Measurements from ENCODE around the gene CLP1. TPM values are rescaled to one million over a fixed set of nuclear protein-coding genes. Genes with fewer than 3 reads are reported as not detected.

CLP1 gene
- polyA plus RNA-seq, 3 donors: 7.6 to 17.9 (median 12.9) TPM

GRCh38 chr11:57614234-57614772 is 43.3 kb upstream of the CLP1 start:
- Histone ChIP-seq H3K27ac (ENCODE audit: low read depth in 1 of 2, low read length in 2 of 2) (no peak overlapping the region), H4K20me1 (ENCODE audit: insufficient read depth, low read length) (no peaks in the 10 kb centered on the region), H3K4me1 (ENCODE audit: control insufficient read depth in 1 of 2, insufficient read depth in 2 of 2, low read length in 2 of 2) (no peaks in the 10 kb centered on the region), H3K27me3 (ENCODE audit: control insufficient read depth in 2 of 2, insufficient read depth in 2 of 2, low read length in 2 of 2) (no peaks in the 10 kb centered on the region), H3K9me3 (replicated peaks in 1 of 2; ENCODE audit: control insufficient read depth in 1 of 2, insufficient read depth in 1 of 2, low read length in 2 of 2) (peaks cover 2 to 3% of the 10 kb centered on the region in 2 donors), H3K79me2 (ENCODE audit: insufficient read depth, low read length) (no peaks in the 10 kb centered on the region), H2AFZ (ENCODE audit: insufficient read depth, low read depth, low read length, poor library complexity, severe bottlenecking) (no peak overlapping the region), H3K4me2 (replicated peaks; ENCODE audit: extremely low read depth, low read length, poor library complexity, severe bottlenecking) (no peak overlapping the region), H3K36me3 (replicated peaks in 1 of 2; ENCODE audit: control insufficient read depth in 1 of 2, insufficient read depth in 2 of 2, low read length in 2 of 2) (no peaks in the 10 kb centered on the region), H3K4me3 (replicated peaks in 1 of 3; ENCODE audit: low read depth in 2 of 3, low read length in 3 of 3) (no peak overlapping the region), H3K9ac (ENCODE audit: insufficient read depth, low read length, poor library complexity, severe bottlenecking) (no peak overlapping the region)
- Mint-ChIP-seq H3K27ac (no peak overlapping the region), H3K27me3 (ENCODE audit: low read depth in 3 of 3) (peaks cover 0 to 4% (median 4%) of the 10 kb centered on the region in 3 donors), H3K4me1 (no peaks in the 10 kb centered on the region), H3K4me3 (no peak overlapping the region), H3K36me3 (no peaks in the 10 kb centered on the region), H3K9me3 (peaks cover 1 to 12% (median 2%) of the 10 kb centered on the region in 7 donors)
- no peak for TF ChIP-seq CTCF (IDR thresholded peaks at IDR 0.05)
- WGBS (ENCODE audit: insufficient coverage): 86% methylated on average over 10 of the region's 10 CpGs
- intact Hi-C loops (cut with micrococcal nuclease): no loop called here
- no peak for DNase-seq

- DNase-seq: no peak
- Histone ChIP-seq H3K4me3 (replicated peaks in 1 of 3; ENCODE audit: low read depth in 2 of 3, low read length in 3 of 3) (no peak overlapping the region), H3K79me2 (ENCODE audit: insufficient read depth, low read length) (no peaks in the 10 kb centered on the region), H3K36me3 (replicated peaks in 1 of 2; ENCODE audit: control insufficient read depth in 1 of 2, insufficient read depth in 2 of 2, low read length in 2 of 2) (no peaks in the 10 kb centered on the region), H3K4me2 (replicated peaks; ENCODE audit: extremely low read depth, low read length, poor library complexity, severe bottlenecking) (no peak overlapping the region), H3K9ac (ENCODE audit: insufficient read depth, low read length, poor library complexity, severe bottlenecking) (no peak overlapping the region), H2AFZ (ENCODE audit: insufficient read depth, low read depth, low read length, poor library complexity, severe bottlenecking) (no peak overlapping the region), H3K27me3 (ENCODE audit: control insufficient read depth in 2 of 2, insufficient read depth in 2 of 2, low read length in 2 of 2) (no peaks in the 10 kb centered on the region), H3K27ac (ENCODE audit: low read depth in 1 of 2, low read length in 2 of 2) (no peak overlapping the region), H3K4me1 (ENCODE audit: control insufficient read depth in 1 of 2, insufficient read depth in 2 of 2, low read length in 2 of 2) (no peaks in the 10 kb centered on the region), H4K20me1 (ENCODE audit: insufficient read depth, low read length) (no peaks in the 10 kb centered on the region), H3K9me3 (replicated peaks in 1 of 2; ENCODE audit: control insufficient read depth in 1 of 2, insufficient read depth in 1 of 2, low read length in 2 of 2) (peaks cover 8 to 9% of the 10 kb centered on the region in 2 donors)
- WGBS (ENCODE audit: insufficient coverage): 100% methylated on average over 1 of the region's 1 CpG
- no peak for TF ChIP-seq CTCF (IDR thresholded peaks at IDR 0.05)
- H3K36me3 Mint-ChIP-seq: no peaks in the 10 kb centered on the region
- intact Hi-C loops (cut with micrococcal nuclease): no loop called here
- H3K9me3 Mint-ChIP-seq: peaks cover 5 to 16% (median 9%) of the 10 kb centered on the region in 7 donors
- no peaks in the 10 kb centered on the region for H3K4me1 Mint-ChIP-seq
- H3K4me3 Mint-ChIP-seq: no peak overlapping the region
- no peak overlapping the region for H3K27ac Mint-ChIP-seq
- H3K27me3 Mint-ChIP-seq (ENCODE audit: low read depth in 3 of 3): peaks cover 0 to 4% (median 4%) of the 10 kb centered on the region in 3 donors
Measured at GRCh38 chr11:57615308-57615707, 42.3 kb upstream of the CLP1 start.
